Islet precursor cell (in vitro differentiated cells): Measurements from ENCODE around the gene AUH.

Source experiments
- DNase-seq: peaks from one replicate; pipeline ENCODE4 v3.0.0-alpha.2; 2018

The AUH gene

GRCh38 chr9:91182429-91183225, 179.1 kb downstream of the AUH start:
- peak; percentile 57 for DNase-seq

DNA sequence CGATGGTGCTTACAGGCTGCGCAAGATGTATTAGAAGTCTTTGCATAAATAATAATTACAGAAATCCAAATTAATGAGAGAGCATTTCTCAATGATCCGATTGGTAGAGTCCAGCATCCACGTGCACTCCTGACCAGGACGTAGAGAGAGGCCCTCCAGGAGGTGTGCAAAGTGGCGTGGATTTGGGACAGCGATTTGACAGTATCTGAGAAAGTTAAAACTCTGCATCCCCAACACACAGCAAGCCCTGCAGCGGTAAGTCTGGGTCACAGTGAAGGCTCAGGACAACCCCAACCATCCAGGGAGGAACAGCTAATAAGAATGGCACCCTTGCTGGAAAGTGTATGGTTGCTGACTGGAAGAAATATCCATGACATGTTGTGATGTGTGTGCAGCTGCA, 180.2 kb downstream of the AUH start:
- no peak for DNase-seq

GRCh38 chr9:91180930-91181268, 180.8 kb downstream of the AUH start:
- no peak for DNase-seq

DNA sequence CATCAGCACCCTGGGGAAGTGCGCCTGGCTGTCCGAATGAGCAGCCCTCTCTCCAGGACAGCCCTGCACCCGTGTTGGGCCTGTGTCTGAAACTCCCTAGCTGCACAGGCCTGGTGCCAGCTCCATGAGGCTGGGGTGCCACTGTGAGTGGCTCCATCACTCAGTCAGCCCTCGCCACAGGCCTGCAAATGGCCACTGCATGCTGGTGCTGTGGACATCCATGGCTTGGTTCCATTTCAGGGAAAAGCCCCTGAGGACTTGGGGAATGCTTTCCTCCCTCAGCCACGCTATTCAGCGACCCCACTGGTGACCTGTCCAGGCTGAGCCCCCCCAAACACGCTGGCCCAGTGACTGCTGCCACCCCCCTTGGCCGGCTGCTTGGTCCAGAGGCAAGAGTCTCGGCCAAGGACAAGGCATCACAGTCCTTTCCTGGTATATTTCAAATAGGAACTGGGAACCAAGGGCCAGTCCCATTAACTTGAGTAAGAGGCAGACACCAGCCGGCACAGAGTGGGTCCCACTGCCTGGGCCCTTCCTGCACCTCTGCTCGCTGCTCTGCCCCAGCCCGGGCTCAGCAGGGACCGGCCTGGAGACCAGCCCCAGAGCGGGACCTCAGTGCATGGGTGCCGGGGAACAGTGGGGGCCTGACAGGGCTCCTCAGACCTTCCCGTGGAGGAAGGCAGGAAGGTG, 181.3 kb downstream of the AUH start:
- no peak for DNase-seq

DNA sequence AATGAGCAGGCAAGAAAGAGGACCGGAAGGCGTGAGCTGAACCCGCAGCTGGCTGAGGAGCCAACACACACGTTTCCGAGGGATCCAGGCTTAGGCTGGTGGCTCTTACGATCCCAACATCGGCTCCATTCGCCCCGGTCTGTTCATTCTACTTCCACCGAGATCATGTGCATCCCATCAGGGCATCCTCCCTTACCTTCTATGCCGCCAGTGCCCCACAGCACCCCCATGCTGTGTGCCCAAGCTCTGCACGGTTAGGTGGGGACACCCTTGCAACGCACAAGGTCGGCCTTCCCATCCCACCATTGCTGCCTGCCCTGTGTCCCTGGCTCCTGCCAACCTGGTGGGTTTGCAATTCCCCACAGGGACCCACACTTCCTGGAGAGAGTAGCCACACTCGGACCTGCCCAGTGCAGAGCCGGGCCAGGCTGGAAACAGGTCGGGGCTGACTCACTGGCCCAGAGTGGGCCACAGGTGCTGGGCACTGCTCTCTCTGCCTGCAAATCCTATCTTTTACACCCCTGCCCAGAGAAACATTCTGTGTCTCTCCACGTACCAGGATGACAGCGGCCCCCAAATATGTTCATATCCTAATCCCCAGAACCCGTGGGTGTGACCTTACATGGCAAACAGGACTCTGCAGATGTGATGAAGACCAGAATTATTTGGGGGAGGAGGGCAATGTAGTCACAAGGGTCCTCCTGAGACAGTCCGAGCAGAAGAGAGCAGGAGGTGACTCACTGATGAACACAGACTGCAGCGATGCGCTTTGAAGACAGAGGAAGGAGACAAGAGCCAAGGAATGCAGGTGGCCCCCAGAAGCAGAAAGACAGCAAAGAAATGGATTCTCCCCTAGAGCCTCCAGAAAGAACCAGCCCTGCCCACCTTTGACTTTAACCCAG, 182.2 kb downstream of the AUH start:
- DNase-seq: peak; percentile 76

DNA sequence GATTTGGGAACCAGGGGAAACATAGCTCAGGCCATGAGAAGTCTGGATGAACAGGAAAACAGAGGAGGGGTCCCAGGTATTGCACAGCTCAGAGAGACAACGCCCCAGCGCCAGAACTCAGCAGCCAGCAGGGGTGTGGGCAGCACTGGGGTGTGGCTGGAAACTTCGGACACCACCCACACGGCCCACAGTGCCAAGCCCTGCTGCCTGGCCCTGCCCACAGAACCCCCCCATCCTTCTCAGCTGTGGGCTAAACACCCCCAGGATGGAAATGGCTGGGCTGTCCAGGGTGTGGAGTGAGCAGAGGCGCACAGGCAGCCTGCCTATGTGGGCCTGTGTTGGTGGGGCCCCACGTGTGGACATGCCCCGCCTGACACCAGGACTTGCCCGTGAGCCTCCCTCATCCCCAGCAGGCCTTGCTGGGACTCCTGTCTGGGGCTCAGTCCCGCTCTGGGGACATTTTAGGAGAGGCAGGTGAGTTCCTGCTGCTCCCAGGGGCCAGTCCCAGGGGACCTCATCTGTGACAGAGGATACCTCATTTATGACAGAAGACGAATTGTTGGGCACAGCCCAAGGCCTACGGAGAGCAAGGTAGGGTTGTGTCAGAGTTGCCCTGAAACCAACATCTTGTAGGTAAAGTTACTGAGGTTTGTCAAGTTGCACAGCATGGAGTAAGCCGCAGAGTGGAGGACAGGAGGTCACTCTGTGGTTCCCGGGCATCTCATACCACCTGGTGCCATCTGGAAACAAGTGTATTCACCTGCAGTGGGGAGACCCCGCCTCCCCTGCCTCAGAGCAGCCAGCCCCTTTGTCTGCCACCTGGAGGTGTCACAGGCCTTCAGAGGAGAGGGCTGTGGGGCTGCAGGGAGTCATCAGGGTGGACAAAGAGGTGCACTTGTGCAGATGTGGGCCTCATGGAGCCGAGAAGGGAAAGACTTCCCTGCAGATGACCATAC, 183.2 kb downstream of the AUH start:
- no peak for DNase-seq

- no peak for DNase-seq
These were observed 183.9 kb downstream of the AUH start for GRCh38 chr9:91177661-91178280.

- no peak for DNase-seq
These were observed 184.6 kb downstream of the AUH start for GRCh38 chr9:91177081-91177480.

- no peak for DNase-seq
These were observed 185.3 kb downstream of the AUH start for GRCh38 chr9:91176426-91176825.

GRCh38 chr9:91174772-91175171, 186.9 kb downstream of the AUH start:
- DNase-seq: no peak

DNA sequence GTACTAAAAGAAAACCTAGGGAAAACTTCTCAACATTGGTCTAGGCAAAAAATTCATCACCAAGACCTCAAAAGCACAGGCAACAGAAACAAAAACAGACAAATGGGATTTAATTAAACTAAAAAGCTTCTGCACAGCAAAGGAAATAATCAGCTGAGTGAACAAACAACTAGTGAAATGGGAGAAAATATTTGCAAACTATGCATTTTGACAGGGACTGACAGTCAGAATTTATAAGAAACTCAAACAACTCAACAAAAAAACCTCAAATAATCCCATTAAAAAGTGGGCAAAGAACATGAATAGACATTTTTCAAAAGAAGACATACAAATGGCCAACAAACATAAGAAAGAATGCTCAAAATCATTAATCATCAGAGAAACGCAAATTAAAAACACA, 189.4 kb downstream of the AUH start:
- DNase-seq: no peak

DNA sequence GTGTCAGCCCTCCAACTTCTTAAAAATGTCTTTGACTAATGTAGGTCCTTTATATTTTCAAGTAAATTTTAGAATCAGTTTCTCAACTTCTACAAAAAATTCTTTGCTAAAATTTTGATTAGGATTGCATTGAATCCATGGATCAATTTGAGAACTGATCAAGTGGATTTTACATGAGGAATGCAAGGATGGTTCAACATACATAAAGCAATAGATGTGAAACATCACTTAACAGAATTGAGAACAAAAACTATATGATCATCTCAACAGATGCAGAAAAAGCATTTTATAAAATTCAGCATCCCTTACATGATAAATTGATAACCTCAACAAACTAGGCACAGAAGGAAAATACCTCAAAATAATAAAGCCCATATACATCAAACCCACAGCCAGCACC, 190.8 kb downstream of the AUH start:
- no peak for DNase-seq

DNA sequence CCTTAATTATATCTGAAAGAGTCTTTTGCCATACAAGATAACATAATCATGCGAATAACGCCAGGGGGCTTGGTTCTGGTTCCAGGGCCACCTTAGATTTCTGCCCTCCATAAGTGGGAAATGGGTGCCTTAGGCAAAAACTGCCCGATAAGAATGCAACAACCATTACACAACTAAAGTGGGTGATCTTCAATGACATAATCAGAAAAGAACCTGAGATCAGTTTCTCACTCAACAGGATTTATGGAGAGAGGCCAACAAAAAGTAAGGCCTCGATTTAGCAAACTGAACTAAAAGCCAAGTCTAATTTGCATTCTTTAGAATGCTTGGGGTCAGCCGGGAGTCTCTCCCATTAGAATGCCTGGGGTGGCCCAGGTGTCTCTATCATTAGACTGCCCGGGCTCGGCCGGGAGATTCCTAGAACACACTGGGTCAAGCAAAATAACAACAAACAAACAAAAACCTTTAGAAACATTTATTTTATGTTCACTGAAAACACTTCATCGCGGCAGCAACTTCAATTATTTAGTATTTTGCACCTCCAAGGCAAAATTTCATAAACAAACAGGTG, 194.8 kb downstream of the AUH start:
- peak; percentile 67 for DNase-seq

GRCh38 chr9:91164724-91165520, 196.8 kb downstream of the AUH start:
- DNase-seq: peak; percentile 97
